ENCODE measurements around the gene GNAS. TPM values are rescaled to one million over a fixed set of nuclear protein-coding genes. Genes with fewer than 3 reads are reported as not detected.

The GNAS gene
- polyA plus RNA-seq, 1 donor (not counting 4 experiments of a cell fraction or from before 2014, with no cell fraction given): 560 TPM

GRCh38 chr20:58907320-58908137, 55.0 kb downstream of the GNAS start:
- dilution Hi-C loops (cut with MboI; ENCODE audit: extremely low pct_ligation_motif_present, low sequenced_read_pairs): no loop called here
- Histone ChIP-seq H3K9me3 (ENCODE audit: control insufficient read depth, low read depth, low read length) (no peaks in the 10 kb centered on the region), H3K9me1 (ENCODE audit: control insufficient read depth, extremely low read depth, insufficient read depth, low read length) (no peaks in the 10 kb centered on the region), H3K9ac (ENCODE audit: control insufficient read depth, extremely low read depth, insufficient read depth, low read length) (peak overlapping the region; percentile 2), H3K27ac (ENCODE audit: control insufficient read depth, insufficient read depth, low read length) (peak overlapping the region; percentile 42), H3K4me2 (ENCODE audit: control insufficient read depth, extremely low read depth, insufficient read depth, low read depth, low read length) (peak overlapping the region; percentile 57), H3K4me1 (ENCODE audit: control insufficient read depth, extremely low read depth, insufficient read depth, low read length) (peaks cover 16% of the 10 kb centered on the region), H3K4me3 (ENCODE audit: control insufficient read depth in 2 of 3, extremely low read depth in 1 of 3, insufficient read depth in 2 of 3, low read depth in 1 of 3, low read length in 3 of 3) (no peak overlapping the region), H3K27me3 (ENCODE audit: control insufficient read depth, extremely low read depth, insufficient read depth, low read length) (no peaks in the 10 kb centered on the region), H3K79me2 (ENCODE audit: control insufficient read depth, insufficient read depth, low read length) (peaks cover 9% of the 10 kb centered on the region), H3K36me3 (ENCODE audit: control insufficient read depth in 2 of 2, extremely low read depth in 1 of 2, insufficient read depth in 2 of 2, low read length in 2 of 2) (peaks cover 37 to 55% of the 10 kb centered on the region in 2 experiments), H4K20me1 (ENCODE audit: control insufficient read depth, extremely low read depth, insufficient read depth, low read length) (peaks cover 3% of the 10 kb centered on the region), H2AFZ (ENCODE audit: control insufficient read depth, low read length) (no peak overlapping the region)
- no peak for DNase-seq (ENCODE audit: low read depth, low spot score)
- TF ChIP-seq CTCF (optimal IDR thresholded peaks at IDR 0.05 in 1 of 3, IDR thresholded peaks at IDR 0.05 in 1 of 3, conservative IDR thresholded peaks at IDR 0.05 in 1 of 3; ENCODE audit: extremely low read depth in 1 of 3, insufficient read depth in 2 of 3, low read length in 3 of 3) (no peak), EZH2 (IDR thresholded peaks at IDR 0.05; ENCODE audit: low read length) (no peak)
- FAIRE-seq: no peak

- H3K36me3 ChIP-seq (ENCODE audit: control insufficient read depth in 2 of 2, extremely low read depth in 1 of 2, insufficient read depth in 2 of 2, low read length in 2 of 2): peaks cover 35 to 52% of the 10 kb centered on the region in 2 experiments
- no peak overlapping the region for H3K4me3 ChIP-seq (ENCODE audit: control insufficient read depth in 2 of 3, extremely low read depth in 1 of 3, insufficient read depth in 2 of 3, low read depth in 1 of 3, low read length in 3 of 3)
- H3K79me2 ChIP-seq (ENCODE audit: control insufficient read depth, insufficient read depth, low read length): peaks cover 6% of the 10 kb centered on the region
- no peaks in the 10 kb centered on the region for H3K27me3 ChIP-seq (ENCODE audit: control insufficient read depth, extremely low read depth, insufficient read depth, low read length)
- H2AFZ ChIP-seq (ENCODE audit: control insufficient read depth, low read length): no peak overlapping the region
- DNase-seq (ENCODE audit: low read depth, low spot score) (no peak), FAIRE-seq (no peak)
- H4K20me1 ChIP-seq (ENCODE audit: control insufficient read depth, extremely low read depth, insufficient read depth, low read length): peaks cover 3% of the 10 kb centered on the region
- TF ChIP-seq CTCF (optimal IDR thresholded peaks at IDR 0.05 in 1 of 3, IDR thresholded peaks at IDR 0.05 in 1 of 3, conservative IDR thresholded peaks at IDR 0.05 in 1 of 3; ENCODE audit: extremely low read depth in 1 of 3, insufficient read depth in 2 of 3, low read length in 3 of 3) (no peak), EZH2 (IDR thresholded peaks at IDR 0.05; ENCODE audit: low read length) (no peak)
- no peaks in the 10 kb centered on the region for H3K9me1 ChIP-seq (ENCODE audit: control insufficient read depth, extremely low read depth, insufficient read depth, low read length)
- no peaks in the 10 kb centered on the region for H3K9me3 ChIP-seq (ENCODE audit: control insufficient read depth, low read depth, low read length)
- no peak overlapping the region for H3K9ac ChIP-seq (ENCODE audit: control insufficient read depth, extremely low read depth, insufficient read depth, low read length)
- peaks cover 16% of the 10 kb centered on the region for H3K4me1 ChIP-seq (ENCODE audit: control insufficient read depth, extremely low read depth, insufficient read depth, low read length)
- H3K4me2 ChIP-seq (ENCODE audit: control insufficient read depth, extremely low read depth, insufficient read depth, low read depth, low read length): peak overlapping the region; percentile 11
- no peak overlapping the region for H3K27ac ChIP-seq (ENCODE audit: control insufficient read depth, insufficient read depth, low read length)
- dilution Hi-C loops (cut with MboI; ENCODE audit: extremely low pct_ligation_motif_present, low sequenced_read_pairs): no loop called here
Observed at GRCh38 chr20:58908221-58908620, 55.7 kb downstream of the GNAS start.

All from keratinocyte (primary cell).